Measurements from ENCODE around the gene SARNP. TPM values are rescaled to one million over a fixed set of nuclear protein-coding genes. Genes with fewer than 3 reads are reported as not detected.

Gene SARNP
- total RNA-seq, 1 donor from 2014 or later: 266 TPM

GRCh38 chr12:55849616-55850343, 32.3 kb upstream of the SARNP start:
- no peak for DNase-seq (ENCODE audit: low spot score)

GRCh38 chr12:55847603-55848291, 30.2 kb upstream of the SARNP start:
- Histone ChIP-seq H3K79me2 (ENCODE audit: low read depth) (no peaks in the 10 kb centered on the region), H3K9ac (no peak overlapping the region), H2AFZ (replicated peaks) (no peak overlapping the region), H3K4me3 (no peak overlapping the region), H3K9me3 (ENCODE audit: low read depth) (no peaks in the 10 kb centered on the region), H3K4me1 (peaks cover 24% of the 10 kb centered on the region), H4K20me1 (ENCODE audit: low read depth) (no peaks in the 10 kb centered on the region), H3K36me3 (no peaks in the 10 kb centered on the region), H3K27ac (no peak overlapping the region), H3F3A (ENCODE audit: low read depth) (peaks cover 19% of the 10 kb centered on the region), H3K4me2 (no peak overlapping the region), H3K27me3 (no peaks in the 10 kb centered on the region)
- TF ChIP-seq CTCF (IDR thresholded peaks at IDR 0.05): no peak
- no peak for TF ChIP-seq EZH2 (IDR thresholded peaks at IDR 0.05)
- TF ChIP-seq EZH2phosphoT487 (IDR thresholded peaks at IDR 0.05): no peak
- DNase-seq (ENCODE audit: low spot score): no peak
- Mint-ChIP-seq H3K9me3 (no peaks in the 10 kb centered on the region), H3K27me3 (ENCODE audit: insufficient read depth, low read depth) (peaks cover 2% of the 10 kb centered on the region), H3K36me3 (no peaks in the 10 kb centered on the region), H3K27ac (peak overlapping the region; percentile 65), H3K4me3 (no peak overlapping the region), H3K4me1 (peaks cover 38% of the 10 kb centered on the region)

More at GRCh38 chr12:55849616-55850343, 32.3 kb upstream of the SARNP start:
- H3K27me3 ChIP-seq: no peaks in the 10 kb centered on the region
- peak overlapping the region; percentile 46 for H3K4me2 ChIP-seq
- H3K4me1 Mint-ChIP-seq: peaks cover 38% of the 10 kb centered on the region
- H3K9me3 ChIP-seq (ENCODE audit: low read depth): no peaks in the 10 kb centered on the region
- H3F3A ChIP-seq (ENCODE audit: low read depth): peaks cover 19% of the 10 kb centered on the region
- no peaks in the 10 kb centered on the region for H3K36me3 Mint-ChIP-seq
- H3K79me2 ChIP-seq (ENCODE audit: low read depth): no peaks in the 10 kb centered on the region
- peak overlapping the region; percentile 70 for H2AFZ ChIP-seq (replicated peaks)
- H4K20me1 ChIP-seq (ENCODE audit: low read depth): no peaks in the 10 kb centered on the region
- H3K27ac Mint-ChIP-seq: no peak overlapping the region
- H3K36me3 ChIP-seq: no peaks in the 10 kb centered on the region
- no peak overlapping the region for H3K4me3 Mint-ChIP-seq
- H3K9me3 Mint-ChIP-seq: no peaks in the 10 kb centered on the region
- H3K27ac ChIP-seq: no peak overlapping the region
- no peak overlapping the region for H3K4me3 ChIP-seq
- no peak overlapping the region for H3K9ac ChIP-seq
- H3K27me3 Mint-ChIP-seq (ENCODE audit: insufficient read depth, low read depth): peaks cover 2% of the 10 kb centered on the region
- H3K4me1 ChIP-seq: peaks cover 24% of the 10 kb centered on the region
- TF ChIP-seq EZH2phosphoT487 (IDR thresholded peaks at IDR 0.05): no peak
- no peak for TF ChIP-seq EZH2 (IDR thresholded peaks at IDR 0.05)
- TF ChIP-seq CTCF (IDR thresholded peaks at IDR 0.05): no peak

- Mint-ChIP-seq H3K36me3 (no peaks in the 10 kb centered on the region), H3K27ac (no peak overlapping the region), H3K27me3 (ENCODE audit: insufficient read depth, low read depth) (peaks cover 2% of the 10 kb centered on the region), H3K4me3 (no peak overlapping the region), H3K9me3 (no peaks in the 10 kb centered on the region), H3K4me1 (peaks cover 43% of the 10 kb centered on the region)
- Histone ChIP-seq H3K4me3 (no peak overlapping the region), H3F3A (ENCODE audit: low read depth) (peaks cover 19% of the 10 kb centered on the region), H4K20me1 (ENCODE audit: low read depth) (no peaks in the 10 kb centered on the region), H3K4me1 (peaks cover 24% of the 10 kb centered on the region), H3K9ac (no peak overlapping the region), H3K9me3 (ENCODE audit: low read depth) (no peaks in the 10 kb centered on the region), H3K4me2 (no peak overlapping the region), H3K27ac (no peak overlapping the region), H3K79me2 (ENCODE audit: low read depth) (no peaks in the 10 kb centered on the region), H3K27me3 (no peaks in the 10 kb centered on the region), H2AFZ (replicated peaks) (peak overlapping the region; percentile 30), H3K36me3 (no peaks in the 10 kb centered on the region)
- no peak for DNase-seq (ENCODE audit: low spot score)
- TF ChIP-seq EZH2phosphoT487 (IDR thresholded peaks at IDR 0.05) (no peak), CTCF (IDR thresholded peaks at IDR 0.05) (no peak), EZH2 (IDR thresholded peaks at IDR 0.05) (no peak)
These were observed 29.5 kb upstream of the SARNP start for GRCh38 chr12:55847033-55847432.
